HG02763 (cell line): ENCODE data around the gene VPS18.

Experiments
- ATAC-seq: cut with Tn5 transposase; IDR thresholded peaks from one replicate; pipeline ENCODE4 v1.9.1; 2021; ENCODE audit warnings: mild to moderate bottlenecking, moderate library complexity; ENCODE audit not compliant: unreplicated experiment

Gene VPS18

GRCh38 chr15:40867199-40867598 lies 27.1 kb upstream of the VPS18 start:
- ATAC-seq: no peak

GRCh38 chr15:40869686-40870085 lies 24.6 kb upstream of the VPS18 start:
- ATAC-seq: no peak

GRCh38 chr15:40870716-40871115 lies 23.5 kb upstream of the VPS18 start:
- ATAC-seq: no peak

- no peak for ATAC-seq
These were observed 22.3 kb upstream of the VPS18 start for GRCh38 chr15:40871749-40872617.

DNA sequence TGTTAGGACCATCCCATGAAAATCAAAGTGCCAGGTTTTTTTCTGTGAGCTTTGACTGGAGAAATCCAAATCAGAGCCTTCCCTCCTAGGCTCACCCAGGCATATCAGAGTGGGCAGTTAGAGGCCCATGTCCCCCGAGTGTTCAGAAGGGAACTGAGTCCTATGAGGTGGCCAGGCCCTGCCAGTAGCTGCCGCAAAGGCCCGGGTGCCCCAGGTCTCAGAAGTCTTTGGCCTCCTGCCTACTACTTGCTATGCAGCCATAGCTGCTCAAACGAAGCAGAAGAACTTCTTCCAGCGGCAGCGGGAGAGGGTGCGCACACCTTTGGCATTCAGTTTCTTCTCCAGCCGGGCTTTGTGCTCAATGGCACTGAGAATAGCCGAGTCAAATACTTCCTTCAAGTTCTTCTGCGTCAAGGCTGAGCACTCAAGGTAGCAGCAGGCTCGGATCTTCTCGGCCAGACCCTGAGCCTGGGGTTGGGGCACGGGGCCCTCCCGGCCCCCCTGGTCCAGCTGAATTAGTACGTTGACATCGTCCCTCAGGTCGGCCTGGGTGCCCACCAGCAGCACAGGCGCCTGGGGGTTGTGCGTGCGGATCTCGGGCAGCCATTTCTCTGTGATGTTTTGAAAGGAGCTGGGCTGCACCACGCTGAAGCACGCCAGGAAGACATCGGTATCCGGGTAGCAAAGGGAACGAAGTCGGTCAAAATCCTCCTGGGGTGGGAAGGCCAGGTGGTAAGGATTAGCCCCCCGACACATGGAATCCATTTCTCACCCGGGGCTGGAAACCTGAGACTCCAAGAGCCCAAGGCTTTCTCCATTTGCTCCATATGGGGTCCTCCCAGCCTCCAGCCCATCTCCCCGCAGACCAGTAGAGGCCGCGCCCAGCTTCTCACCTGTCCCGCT lies 21.2 kb upstream of the VPS18 start:
- ATAC-seq: no peak

DNA sequence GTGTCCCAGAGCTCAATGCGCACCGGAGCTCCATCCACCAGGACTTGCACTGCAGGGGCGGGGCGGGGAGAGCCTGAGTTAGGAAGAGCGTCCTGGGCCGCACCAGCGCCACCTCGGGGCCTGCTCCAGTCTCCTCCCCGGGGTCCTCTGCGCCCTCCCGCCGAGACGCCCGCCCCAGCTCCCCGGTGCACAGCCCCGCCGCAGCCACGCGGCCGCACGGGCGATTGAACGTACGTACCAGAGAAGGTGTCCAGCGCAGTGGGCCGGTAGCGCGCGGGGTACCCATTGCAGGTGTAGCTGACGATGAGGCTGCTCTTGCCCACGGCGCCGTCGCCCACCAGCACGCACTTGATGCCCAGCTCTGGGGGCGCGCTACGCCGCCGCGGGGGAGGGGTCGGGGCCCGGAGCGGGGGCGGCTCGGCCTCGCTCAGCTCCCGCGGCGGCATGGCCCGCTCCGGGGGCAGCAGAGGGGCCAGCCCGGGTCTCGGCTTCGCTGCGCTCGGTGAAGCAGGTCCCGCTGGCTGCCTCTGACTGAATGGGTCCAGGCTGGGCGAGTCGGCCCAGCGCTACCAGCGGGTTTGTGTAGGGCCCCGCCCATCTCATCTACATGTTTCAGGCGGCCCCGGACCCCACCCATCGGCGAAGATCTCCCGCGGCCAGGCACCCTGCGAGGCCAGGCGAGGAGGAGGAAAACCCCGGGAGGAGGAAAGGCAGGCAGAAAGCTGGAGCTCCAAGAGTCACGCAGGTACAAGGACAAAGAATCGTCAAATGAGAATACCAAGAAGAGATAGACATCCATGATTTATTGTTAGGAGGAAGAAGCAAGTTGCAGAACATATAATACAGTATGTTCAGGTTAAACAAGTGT lies 20.3 kb upstream of the VPS18 start, which contains the start of gene RHOV:
RHOV (minus strand) TSS at position 541 of the 868 bp plus-strand sequence; CDS start at position 446, 95 bp downstream.
- peak; percentile 52 for ATAC-seq

DNA sequence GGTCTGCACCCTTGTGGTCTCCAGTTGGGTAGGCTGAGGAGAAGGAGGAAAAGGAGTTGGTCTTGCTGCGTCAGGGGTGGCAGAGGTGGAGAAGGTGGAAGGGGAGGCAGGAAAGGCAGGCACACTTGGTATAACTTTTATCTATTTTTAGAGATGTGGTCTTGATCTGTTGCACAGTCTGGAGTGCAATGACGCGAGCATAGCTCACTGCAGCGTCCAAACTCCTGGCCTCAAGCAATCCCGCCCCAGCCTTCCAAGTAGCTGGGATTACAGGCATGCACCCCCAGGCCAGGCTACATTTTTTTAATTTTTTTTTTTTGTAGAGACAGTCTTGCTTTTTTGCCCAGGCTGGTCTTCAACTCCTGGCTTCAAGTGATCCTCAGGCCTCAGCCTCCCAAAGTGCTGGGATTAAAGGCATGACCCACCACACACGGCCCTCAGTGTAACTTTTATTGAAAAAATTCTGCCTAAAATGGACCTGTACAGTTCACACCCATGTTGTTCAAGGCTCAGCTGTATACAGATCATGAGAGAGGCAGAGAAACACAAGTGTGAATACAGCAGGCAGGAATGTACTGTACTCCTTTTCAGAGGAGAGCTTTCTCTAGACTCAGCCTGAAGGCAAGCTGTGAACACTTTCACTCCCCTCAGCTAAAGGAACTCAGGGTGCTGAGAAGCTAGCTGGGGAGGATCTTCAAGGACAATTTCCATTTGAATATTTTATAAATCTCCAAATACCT lies 18.1 kb upstream of the VPS18 start:
- ATAC-seq: no peak

DNA sequence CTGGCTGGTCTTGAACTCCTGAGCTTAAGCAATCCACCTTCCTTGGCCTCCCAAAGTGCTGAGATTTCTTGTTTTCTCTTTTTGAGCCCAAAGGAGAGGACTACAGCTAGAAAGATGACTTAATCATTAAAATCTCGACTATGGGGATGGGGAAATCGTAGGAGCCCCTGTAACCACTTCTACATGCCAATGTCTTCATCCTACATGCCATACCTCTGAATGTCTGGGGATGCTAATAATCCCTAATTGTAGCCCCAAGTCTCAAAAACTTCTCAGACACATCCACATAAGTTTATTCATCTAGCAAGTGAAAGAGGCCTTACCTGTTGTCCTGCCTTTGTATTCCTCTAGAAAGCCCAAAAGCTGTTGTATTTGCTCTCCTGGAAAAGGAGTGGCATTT lies 16.6 kb upstream of the VPS18 start:
- no peak for ATAC-seq

DNA sequence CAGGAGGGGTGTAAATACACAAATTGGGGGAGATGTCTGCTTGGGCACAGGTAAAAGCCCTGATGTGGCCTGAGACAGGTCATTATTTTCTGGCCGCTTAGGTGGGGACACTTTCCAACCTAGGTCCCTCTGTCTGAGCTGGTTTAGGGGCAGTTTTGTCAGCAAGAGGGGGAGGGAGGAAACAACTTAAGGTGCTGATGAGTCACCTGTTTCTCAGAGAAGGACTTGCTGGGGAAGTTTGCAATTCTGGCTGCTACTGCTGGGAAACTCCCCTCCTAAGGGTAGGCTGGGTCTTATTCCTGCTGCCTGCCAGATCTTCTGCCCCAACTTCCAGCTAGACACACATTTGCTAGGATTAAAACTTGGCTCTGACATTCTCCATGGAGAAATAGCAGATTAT lies 15.5 kb upstream of the VPS18 start:
- ATAC-seq: no peak

DNA sequence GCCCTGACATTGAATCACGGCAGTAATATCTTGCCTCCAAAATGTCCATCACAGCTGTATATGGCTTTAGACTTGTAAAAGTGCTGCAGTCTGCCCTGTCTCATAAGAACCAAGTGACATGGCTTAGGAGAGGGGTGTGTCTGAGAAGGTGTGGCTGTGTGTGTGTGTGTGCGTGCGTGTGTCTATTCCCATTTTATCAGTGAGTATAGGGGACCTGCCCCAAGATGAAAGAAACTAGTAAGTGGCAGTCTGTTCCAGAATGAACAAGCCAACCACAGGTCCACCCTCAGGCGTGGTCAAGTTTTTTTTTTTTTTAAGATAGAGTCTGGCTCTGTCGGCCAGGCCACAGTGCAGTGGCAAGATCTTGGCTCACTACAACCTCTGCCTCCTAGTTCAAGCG lies 14.6 kb upstream of the VPS18 start:
- ATAC-seq: no peak

GRCh38 chr15:40881351-40881750 lies 12.9 kb upstream of the VPS18 start:
- no peak for ATAC-seq

- ATAC-seq: no peak
These were observed 7.7 kb upstream of the VPS18 start for GRCh38 chr15:40886586-40886985.

- ATAC-seq: no peak
These were observed 5.1 kb upstream of the VPS18 start for GRCh38 chr15:40889112-40889511.

GRCh38 chr15:40891138-40891537 lies 3.1 kb upstream of the VPS18 start:
- no peak for ATAC-seq

DNA sequence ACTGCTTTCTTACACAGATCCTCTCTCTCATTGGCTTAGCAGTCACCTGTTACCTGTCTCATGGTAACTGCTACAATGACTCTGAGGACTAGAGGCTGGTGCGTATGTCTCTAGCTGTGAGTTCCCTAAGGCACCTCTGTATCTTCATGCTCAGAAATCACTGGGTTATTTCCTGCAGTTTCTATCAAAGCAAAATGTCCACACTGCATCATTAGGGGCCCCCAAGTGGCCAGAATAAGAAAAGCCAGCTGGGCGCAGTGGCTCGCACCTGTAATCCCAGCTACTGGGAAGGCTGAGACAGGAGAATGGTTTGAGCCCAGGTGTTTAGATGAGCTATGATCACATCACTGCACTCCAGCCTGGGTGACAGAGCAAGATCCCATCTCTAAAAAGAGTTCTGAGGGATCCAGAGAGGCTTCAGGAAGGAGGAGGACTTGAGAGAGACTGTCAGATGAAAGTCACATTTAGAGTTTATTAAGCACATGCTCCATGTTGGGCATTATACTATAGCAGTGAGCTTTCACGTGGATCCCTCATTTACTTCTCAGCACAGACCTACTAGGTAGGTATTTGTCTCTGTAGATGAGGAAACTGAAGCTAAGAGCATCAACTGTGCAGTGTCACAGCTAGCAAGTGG lies 2.3 kb upstream of the VPS18 start:
- ATAC-seq: no peak

DNA sequence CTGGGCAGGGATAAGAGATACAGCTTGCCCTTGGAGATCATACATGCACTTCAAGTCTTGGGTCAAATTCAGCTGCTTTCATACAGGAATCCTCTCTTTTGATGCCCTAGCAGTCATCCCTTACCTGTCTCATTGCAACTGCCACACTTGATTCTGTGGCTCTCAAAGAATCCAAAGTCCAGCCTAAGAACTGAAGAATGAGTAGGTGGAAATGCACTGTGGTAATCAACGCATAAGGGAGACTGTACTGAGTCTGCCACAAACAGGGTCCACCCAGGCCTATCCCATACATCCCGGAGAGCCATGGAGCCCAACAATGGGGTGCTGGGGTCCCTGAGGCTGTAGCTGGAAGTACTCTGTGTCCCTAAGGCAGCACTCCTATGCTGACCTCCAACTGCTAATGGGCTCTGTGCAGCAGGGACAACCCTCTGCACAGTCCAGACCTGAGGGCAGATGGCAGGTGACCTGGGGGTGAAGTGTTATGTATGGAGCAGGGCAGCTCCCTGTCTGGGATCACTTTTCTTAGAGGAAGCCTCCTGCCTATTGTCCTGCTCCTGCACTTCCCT lies 1.7 kb upstream of the VPS18 start:
- ATAC-seq: no peak

GRCh38 chr15:40893019-40893670 lies 1.1 kb upstream of the VPS18 start:
- ATAC-seq: no peak

DNA sequence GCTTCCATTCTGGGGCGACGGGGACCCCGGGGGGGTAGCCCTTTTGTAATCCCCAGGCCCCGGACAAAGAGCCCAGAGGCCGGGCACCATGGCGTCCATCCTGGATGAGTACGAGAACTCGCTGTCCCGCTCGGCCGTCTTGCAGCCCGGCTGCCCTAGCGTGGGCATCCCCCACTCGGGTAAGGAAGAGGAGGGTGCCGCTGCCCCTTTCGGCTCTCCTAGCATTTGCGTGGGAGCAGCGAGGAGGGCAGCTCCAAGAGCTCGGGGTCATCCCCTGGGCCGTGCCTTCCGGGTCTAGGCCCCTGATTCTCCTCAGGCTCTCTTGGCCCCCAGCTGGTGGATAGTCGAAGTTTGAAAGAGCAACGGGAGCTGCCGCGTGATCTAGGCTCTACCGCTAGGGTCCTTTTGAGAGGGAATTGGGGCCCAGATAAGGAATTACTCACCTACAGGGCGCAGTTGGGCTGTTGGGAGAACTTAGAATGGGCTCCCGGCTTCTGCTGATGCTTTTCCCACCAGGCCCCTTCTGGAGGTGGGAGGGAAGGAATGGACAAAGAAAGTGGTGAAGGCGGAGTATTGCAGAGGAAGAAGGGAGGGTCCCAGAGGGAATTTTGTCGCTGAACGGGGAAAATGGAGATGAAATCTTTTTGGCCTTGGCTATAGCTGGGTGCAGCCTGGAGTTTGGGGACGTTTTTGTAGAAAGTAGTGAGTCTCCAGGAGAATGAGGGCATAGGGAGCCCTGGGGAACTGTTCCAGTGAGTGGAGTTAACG lies 615 bp downstream of the VPS18 start:
- no peak for ATAC-seq
